NCI-H1694 treated with DMSO at 0.1 percent for 48 hours (cell line): Measurements from ENCODE around the gene MYLK2.
"Not testable (repeated sequence)": the region's sequence is repeated elsewhere in the genome, so short reads cannot be mapped to it uniquely, and the experiment has no call there.

Experiments used
- DNase-seq: peaks from one replicate; lab custom pipeline; 2025; lab: John Stamatoyannopoulos, UW

Gene MYLK2

DNA sequence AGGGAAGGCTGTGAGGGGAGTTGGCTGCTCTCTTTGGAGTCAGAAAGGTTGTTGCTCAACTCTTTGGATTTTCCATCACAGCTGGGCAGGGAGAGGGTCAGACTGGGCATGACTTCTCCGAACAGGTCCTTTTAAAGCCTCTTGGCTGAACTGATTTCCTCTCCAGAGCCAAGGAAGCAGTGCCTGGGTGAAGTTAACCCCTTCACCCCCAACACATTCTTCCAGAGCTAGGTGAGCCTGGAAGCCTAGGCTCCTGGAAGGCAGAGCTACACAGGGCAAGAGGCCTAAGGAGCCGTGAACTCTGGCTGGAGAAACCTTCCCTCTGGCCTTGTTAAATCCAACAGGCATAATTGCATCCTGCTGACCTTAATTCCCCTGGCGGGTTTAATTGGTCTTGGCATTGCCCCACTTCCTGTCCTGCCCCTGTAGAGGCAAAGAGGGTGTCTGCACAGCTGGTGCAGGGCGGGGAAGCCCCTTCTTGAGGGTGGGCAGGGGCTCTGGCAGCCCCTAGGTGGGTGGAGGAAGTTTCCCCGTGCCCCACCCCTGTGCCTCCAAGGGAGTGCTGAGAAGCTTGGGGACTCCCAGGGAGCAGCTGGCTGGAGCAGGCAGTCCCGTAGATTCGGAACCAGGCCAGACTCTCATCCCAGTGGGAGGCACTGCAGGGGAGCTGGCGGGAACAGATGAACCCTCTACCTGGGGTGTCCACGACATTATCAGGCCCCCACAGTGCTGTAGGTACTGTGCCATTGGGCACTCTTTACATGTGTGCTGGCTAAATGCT lies 3.6 kb upstream of the MYLK2 start:
- no peak for DNase-seq

GRCh38 chr20:31816221-31816620 lies 2.9 kb upstream of the MYLK2 start:
- peak; percentile 52 for DNase-seq

DNA sequence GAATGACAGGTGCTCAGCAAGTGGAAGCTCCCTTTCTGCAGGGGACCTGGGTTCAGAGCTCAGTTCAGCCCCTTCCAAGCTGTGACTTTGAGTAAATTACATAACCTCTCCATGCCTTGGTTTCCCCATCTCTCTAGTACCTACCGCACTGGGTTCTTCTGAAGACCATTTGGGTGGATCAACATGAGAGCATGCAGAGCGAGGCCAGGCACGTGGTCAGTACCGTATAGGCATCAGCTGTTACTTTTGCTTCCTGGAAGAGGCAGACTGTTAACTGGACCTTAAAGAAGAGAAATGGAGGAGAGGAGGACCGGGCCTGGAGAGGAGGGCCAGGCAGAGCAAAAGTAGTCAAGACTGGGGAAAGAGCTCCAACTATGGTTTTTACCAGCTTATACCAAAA lies 1.7 kb upstream of the MYLK2 start:
- no peak for DNase-seq

DNA sequence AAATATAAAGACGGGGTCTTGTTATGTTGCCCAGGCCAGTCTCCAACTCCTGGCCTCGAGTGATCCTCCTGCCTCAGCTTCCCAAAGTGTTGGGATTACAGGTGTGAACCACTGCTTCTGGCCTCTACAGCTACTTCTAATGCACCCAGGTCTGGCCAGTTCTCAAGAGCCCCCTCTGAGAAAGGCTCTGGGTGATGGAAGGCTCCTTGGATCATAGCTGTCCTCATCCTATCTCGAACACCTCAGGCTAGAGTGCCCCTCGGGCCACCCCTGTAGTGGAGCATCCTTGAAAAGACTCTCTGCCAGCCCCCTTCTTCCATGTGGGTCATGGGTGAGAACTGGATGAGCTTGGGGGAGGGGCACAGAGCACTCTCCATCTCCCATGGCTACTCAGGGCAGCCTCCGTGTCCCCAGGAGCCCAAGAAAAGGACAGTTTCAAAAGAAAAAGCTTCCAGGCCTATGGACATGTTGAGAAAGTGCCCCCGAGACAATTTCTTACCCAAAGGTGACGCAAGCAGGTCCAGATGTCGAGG lies 714 bp upstream of the MYLK2 start:
- DNase-seq: no peak

DNA sequence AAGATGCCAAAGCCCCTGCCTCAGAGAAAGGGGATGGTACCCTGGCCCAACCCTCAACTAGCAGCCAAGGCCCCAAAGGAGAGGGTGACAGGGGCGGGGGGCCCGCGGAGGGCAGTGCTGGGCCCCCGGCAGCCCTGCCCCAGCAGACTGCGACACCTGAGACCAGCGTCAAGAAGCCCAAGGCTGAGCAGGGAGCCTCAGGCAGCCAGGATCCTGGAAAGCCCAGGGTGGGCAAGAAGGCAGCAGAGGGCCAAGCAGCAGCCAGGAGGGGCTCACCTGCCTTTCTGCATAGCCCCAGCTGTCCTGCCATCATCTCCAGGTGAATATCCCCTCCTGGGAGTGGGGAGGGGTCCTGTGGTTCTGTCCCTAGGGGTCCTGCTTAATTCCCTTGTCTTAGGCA lies 1.1 kb downstream of the MYLK2 start:
- no peak for DNase-seq

DNA sequence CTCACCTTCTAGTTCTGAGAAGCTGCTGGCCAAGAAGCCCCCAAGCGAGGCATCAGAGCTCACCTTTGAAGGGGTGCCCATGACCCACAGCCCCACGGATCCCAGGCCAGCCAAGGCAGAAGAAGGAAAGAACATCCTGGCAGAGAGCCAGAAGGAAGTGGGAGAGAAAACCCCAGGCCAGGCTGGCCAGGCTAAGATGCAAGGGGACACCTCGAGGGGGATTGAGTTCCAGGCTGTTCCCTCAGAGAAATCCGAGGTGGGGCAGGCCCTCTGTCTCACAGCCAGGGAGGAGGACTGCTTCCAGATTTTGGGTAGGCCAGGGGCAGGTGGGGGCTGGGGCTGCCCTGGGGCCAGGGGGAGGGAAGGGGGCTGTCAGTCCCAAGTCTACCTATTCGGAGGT lies 2.3 kb downstream of the MYLK2 start:
- DNase-seq: no peak

- peak; percentile 90 for DNase-seq
Measured at GRCh38 chr20:31822421-31823330, 3.5 kb downstream of the MYLK2 start.

DNA sequence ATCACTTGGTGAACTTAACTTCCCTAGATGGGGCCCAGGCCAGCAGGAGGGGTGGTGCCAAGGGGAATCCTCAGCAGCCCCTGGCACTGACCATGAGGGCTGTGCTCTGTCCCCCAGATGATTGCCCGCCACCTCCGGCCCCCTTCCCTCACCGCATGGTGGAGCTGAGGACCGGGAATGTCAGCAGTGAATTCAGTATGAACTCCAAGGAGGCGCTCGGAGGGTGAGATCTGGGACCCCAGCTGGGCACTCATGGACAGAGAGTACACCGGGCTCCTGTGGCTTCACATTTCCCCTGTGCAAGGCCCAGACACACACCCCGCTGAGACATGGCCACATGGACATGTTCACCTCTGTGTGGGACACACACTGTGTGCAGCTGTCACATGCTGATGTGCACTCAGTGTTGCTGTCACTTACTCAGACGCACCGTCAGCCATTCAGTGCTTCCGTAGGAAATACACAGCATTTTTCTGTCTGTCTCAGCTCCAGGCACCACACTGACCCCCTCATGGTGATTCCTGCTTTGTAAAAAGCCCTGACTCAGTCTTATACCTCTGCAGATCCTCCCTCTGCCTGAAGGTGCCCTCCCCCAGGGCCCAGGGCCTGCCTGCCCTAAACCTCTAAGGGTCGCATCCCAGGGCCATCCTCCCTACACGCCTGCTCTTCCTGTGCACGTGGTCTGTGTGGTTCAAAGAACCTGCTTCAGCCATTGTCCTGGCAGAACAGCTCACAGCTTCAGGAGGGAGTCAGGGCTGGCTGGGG lies 4.4 kb downstream of the MYLK2 start:
- DNase-seq: no peak

- no peak for DNase-seq
Measured at GRCh38 chr20:31824125-31824485, 4.9 kb downstream of the MYLK2 start.

DNA sequence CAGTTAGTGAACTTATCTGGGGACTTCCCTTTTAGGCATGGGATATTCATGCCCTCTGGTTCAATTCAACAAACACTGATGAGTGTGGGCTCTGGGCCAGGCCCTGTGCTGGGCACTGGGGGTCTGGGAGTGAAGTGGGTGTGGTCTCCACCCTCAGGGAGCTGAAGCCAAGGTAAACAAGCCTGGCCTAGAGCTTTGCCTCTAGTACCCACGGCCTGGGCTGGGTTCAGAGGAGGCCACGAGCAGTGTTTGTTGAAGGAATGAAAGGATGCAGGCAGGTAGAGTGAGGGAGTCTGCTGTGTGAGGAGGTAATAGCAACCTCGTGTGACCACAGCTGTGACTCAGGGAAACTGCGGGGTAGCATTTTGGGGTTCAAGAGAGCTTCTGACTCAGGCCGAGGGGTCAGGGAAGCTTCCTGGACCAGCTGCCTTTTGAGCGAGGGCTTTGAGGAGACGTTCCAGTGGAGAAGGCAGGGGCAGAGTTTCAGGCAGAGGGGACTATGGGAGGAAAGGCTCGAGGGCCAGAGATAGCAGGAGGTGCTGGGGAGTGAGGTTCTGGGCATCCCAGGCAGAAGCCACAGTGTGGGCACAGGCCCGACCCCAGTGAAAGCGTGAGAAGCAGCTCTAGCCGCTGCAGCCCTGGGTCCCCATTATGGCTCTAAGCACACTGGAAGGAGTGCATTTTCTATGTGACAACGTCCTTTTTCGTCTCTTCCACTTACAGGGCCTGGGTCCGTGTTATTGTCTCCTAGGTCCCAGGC lies 5.6 kb downstream of the MYLK2 start:
- DNase-seq: no peak

DNA sequence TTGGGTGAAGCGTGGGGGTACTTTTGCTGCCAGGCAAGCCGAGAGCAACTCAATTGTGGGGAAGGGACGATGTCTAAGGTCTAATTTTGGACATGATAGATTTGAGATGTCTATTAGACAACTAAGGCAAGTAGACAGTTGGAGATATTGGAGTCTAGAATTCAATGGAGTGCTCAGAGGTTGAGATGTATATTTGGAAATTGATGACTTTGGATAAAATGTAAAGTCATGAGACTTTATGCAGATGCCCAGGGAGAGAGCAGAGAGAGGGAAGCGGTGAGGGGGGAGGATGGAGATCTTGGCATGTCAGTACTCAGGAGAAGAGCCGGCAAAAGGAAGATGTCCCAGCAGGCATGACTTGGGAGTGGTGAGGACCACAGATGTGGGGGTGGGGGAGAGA lies 6.9 kb downstream of the MYLK2 start:
- no peak for DNase-seq

DNA sequence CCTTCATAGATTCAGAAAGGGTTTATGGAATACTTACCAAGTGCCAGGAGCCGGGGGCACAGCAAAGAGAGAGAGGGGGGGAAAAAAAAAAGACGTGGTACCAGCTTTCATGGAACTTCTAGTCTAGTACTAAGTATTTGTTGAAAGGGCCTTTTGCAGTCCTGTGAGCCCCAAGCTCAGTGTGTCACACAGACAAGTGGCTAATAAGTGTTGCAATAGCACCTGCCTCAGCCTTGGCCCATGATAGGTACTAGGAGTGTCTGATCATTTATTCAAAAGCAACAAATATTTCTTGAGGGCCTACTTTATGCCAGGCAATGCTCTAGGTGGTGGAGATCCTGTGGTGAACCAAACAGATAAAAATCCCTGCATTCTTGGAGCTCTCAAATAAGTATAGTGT lies 7.9 kb downstream of the MYLK2 start:
- no peak for DNase-seq

DNA sequence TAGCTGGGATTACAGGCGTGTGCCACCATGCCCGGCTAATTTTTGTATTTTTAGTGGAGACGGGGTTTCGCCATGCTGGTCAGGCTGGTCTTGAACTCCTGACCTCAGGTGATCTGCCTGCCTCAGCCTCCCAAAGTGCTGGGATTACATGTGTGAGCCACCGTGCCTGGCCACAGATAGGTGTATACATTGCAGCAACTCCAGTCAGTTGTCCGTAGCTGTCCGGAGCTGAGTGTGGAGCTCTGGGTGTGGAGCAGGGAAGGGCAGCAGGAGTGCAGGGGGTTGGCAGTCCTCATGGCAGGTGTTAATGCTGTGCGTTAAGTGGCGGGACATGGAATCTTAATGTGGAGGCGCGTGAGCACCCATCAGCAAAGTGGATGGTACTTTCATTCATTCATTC lies 8.9 kb downstream of the MYLK2 start:
- not testable (repeated sequence) for DNase-seq

GRCh38 chr20:31829731-31830130 lies 10.6 kb downstream of the MYLK2 start:
- DNase-seq: no peak

GRCh38 chr20:31830406-31830981 lies 11.3 kb downstream of the MYLK2 start:
- no peak for DNase-seq

DNA sequence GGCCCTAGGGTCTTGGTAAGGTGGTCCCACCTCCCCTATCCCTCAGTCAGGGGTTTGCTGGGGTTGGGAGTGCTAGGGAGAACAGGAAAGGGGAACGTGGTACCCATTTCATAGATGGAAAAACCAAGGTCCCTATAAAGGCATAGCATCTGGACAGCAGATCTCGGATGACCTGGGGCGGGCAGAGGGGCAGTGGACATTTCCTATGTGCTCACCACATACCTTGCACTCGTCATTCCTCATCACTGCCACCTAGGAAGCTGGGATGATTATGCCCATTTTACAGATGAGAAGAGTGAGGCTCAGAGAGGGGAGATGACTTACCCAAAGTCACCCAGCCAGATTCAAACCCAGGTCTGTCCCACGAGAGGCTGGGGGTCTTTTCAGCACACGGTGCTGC lies 12.1 kb downstream of the MYLK2 start:
- no peak for DNase-seq

GRCh38 chr20:31831771-31832306 lies 12.7 kb downstream of the MYLK2 start:
- no peak for DNase-seq

DNA sequence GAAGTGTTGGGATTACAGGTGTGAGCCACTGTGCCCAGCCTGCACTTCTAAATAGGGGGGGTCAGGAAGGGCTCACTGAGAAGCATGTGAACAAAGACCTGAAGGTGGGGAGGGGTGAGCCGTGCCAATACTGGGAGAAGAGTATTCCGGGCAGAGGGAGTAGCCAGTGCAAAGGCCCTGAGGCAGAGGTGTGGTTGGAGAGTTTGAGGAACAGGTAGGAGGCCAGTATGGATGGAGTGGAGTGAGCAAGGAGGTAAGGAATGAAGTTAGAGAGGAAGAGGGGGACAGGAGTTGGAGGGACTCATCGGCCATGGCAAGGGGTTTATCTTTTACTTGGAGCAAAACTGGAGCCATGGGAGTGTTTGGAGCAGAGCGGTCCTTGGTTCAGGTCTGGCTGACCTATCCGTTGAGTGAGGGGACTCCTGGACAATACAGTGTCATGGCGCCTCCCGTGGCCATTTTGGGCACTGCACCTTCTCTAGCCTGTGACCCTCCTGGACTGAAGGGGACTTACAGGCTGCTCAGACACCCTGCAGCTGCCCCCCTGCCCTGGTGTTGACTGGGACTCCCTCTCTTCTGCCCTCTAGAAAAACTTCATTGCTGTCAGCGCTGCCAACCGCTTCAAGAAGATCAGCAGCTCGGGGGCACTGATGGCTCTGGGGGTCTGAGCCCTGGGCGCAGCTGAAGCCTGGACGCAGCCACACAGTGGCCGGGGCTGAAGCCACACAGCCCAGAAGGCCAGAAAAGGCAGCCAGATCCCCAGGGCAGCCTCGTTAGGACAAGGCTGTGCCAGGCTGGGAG lies 14.2 kb downstream of the MYLK2 start:
- DNase-seq: peak; percentile 16

DNA sequence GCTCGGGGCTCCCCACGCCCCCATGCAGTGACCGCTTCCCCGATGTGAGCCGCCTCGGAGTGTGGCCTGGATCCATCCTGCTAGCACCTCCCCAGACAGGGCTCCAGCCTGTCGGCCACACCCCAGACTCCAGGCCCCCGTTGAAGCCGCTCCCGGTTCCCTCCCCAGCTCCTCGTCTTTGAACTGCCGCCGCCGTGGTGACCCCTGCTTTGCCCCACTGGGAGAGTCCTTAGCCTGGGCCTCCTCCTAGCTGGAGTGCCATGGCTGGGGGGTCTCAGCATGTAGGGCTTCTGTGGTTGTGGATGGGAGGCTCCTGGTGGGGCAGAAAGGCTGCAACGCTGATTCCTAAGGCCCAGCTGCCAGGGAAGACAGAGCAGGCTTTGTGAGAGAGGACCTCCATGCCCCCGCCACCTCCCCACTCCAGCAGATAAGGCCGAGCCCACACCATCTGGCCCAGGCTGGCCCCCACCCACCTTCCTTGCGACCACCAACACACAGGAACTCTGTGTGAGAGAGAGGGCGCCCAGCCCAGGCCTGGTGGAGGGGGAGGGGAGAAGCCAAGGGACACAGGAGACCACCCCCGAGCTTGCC lies 14.9 kb downstream of the MYLK2 start:
- DNase-seq: no peak

DNA sequence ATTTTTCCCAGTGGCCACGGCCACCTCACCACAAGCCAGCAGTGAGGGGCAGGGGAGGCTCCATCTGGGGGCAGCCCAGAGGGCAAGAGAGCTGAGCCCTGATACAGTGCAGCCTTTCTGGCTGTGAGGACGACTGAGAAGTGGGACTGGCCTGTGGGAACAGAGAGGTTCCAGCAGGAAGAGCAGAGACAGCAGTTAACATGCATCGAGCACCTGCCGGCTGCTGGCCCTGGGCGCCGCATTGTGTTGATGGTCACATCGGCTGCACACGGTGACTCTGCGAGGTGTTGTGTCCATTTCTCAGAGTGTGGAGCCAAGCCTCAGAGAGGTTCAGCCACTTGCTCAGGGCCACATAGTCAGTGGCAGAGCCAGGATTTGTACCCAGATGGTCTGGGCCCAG lies 16.4 kb downstream of the MYLK2 start:
- no peak for DNase-seq
